H1 (cell line): ENCODE results near the gene TTC34. TPM values are rescaled to one million over a fixed set of nuclear protein-coding genes. Genes with fewer than 3 reads are reported as not detected.

ENCODE experiments used
- CTCF ChIA-PET: fragments of 300-600 bp; sonication (Branson Sonifier 250); formaldehyde crosslinking; loops from one replicate; lab custom pipeline; 2021; ENCODE audit not compliant: partially characterized antibody; lab: Charles Lee
- POLR2A ChIA-PET: fragments of 300-600 bp; sonication (Branson Sonifier 250); formaldehyde crosslinking; loops from one replicate; lab custom pipeline; 2021; ENCODE audit warnings: inconsistent platforms; ENCODE audit not compliant: partially characterized antibody; lab: Charles Lee
- DNase-seq, 2 experiments: peaks; one replicate each; pipeline versions ENCODE4 v3.0.0 to v3.0.0-alpha.2; 2010 to 2022; ENCODE audit warnings: low spot score in 2 of 2, low read depth in 1 of 2, mixed read lengths in 1 of 2
- FAIRE-seq: peaks from 2 replicates; lab custom pipeline; 2011; peaks lifted over from hg19 to GRCh38; lab: Jason Lieb, UNC
- H2AFZ ChIP-seq: 2 replicates; pipeline ENCODE4 v1.8.1; 2012; ENCODE audit warnings: low read length, inconsistent platforms
- H2AK5ac ChIP-seq: 2 replicates; pipeline ENCODE4 v1.6.1; 2013; ENCODE audit warnings: low read depth, low read length
- H2BK120ac ChIP-seq: replicated peaks from 2 replicates; pipeline ENCODE3; 2013; ENCODE audit warnings: low read depth, low read length, inconsistent platforms
- H2BK12ac ChIP-seq: 2 replicates; pipeline ENCODE4 v1.6.1; 2013; ENCODE audit warnings: low read depth, low read length
- H2BK15ac ChIP-seq: 2 replicates; pipeline ENCODE4 v1.6.1; 2013; ENCODE audit warnings: low read length
- H2BK20ac ChIP-seq: 2 replicates; pipeline ENCODE4 v1.6.1; 2013; ENCODE audit warnings: low read length
- H2BK5ac ChIP-seq: 2 replicates; pipeline ENCODE4 v1.6.1; 2013; ENCODE audit warnings: low read depth, low read length
- H3K14ac ChIP-seq: 2 replicates; pipeline ENCODE4 v1.6.1; 2013; ENCODE audit warnings: inconsistent platforms; ENCODE audit not compliant: insufficient read length
- H3K18ac ChIP-seq: 2 replicates; pipeline ENCODE4 v1.6.1; 2013; ENCODE audit warnings: low read length; ENCODE audit errors: extremely low read depth
- H3K23ac ChIP-seq: 2 replicates; pipeline ENCODE4 v1.6.1; 2013; ENCODE audit warnings: inconsistent platforms; ENCODE audit not compliant: insufficient read length
- H3K23me2 ChIP-seq: 2 replicates; pipeline ENCODE4 v1.6.1; 2013; ENCODE audit warnings: low read depth, low read length
- H3K27ac ChIP-seq: 2 replicates; pipeline ENCODE4 v1.6.1; 2011; ENCODE audit warnings: low read depth, low read length, inconsistent platforms
- H3K27me3 ChIP-seq, 4 experiments: replicated peaks in 1 of 4; 1 replicate in 1 of 4; 2 replicates in 3 of 4; pipeline versions ENCODE4 v1.6.1 to v1.8.1; 2011 to 2013; ENCODE audit warnings: low read length in 3 of 4, mild to moderate bottlenecking in 3 of 4, inconsistent platforms in 2 of 4, mixed read lengths in 2 of 4, moderate library complexity in 1 of 4; ENCODE audit not compliant: control insufficient read depth in 3 of 4, insufficient read depth in 3 of 4; ENCODE audit errors: extremely low read depth in 1 of 4
- H3K36me3 ChIP-seq, 4 experiments: 2 replicates each; pipeline versions ENCODE4 v1.6.1 to v1.8.1; 2011 to 2013; ENCODE audit warnings: mild to moderate bottlenecking in 4 of 4, low read length in 3 of 4, moderate library complexity in 2 of 4, control low read depth in 1 of 4, inconsistent platforms in 1 of 4; ENCODE audit not compliant: insufficient read depth in 4 of 4, control insufficient read depth in 2 of 4
- H3K4ac ChIP-seq: replicated peaks from 2 replicates; pipeline ENCODE3; 2013; ENCODE audit warnings: low read length, low read depth, mixed read lengths, inconsistent platforms; ENCODE audit not compliant: insufficient read length
- H3K4me1 ChIP-seq, 4 experiments: replicated peaks in 1 of 4; 1 replicate in 1 of 4; 2 replicates in 3 of 4; pipeline versions ENCODE4 v1.6.1 to v1.8.1; 2011 to 2013; ENCODE audit warnings: low read length in 3 of 4, inconsistent platforms in 2 of 4, mixed read lengths in 1 of 4; ENCODE audit not compliant: insufficient read depth in 4 of 4, control insufficient read depth in 3 of 4
- H3K4me2 ChIP-seq, 2 experiments: 2 replicates each; pipeline versions ENCODE4 v1.6.1 to v1.8.1; 2011 to 2013; ENCODE audit warnings: low read depth in 2 of 2, low read length in 2 of 2, control low read depth in 1 of 2, inconsistent platforms in 1 of 2, mild to moderate bottlenecking in 1 of 2; ENCODE audit not compliant: insufficient read depth in 1 of 2
- H3K4me3 ChIP-seq, 4 experiments: fragments of 200-600, 300-600 bp in 1 of 4; sonication (generic), shearing (Covaris generic), sonication (Bioruptor Twin) in 1 of 4; 2 replicates each; pipeline versions ENCODE4 v1.5.1 to v1.8.1; 2011 to 2016; ENCODE audit warnings: low read length in 4 of 4, low read depth in 3 of 4, control low read depth in 2 of 4, inconsistent platforms in 2 of 4, mild to moderate bottlenecking in 2 of 4, mixed read lengths in 1 of 4, moderate library complexity in 1 of 4; ENCODE audit not compliant: insufficient read depth in 2 of 4; ENCODE audit errors: extremely low read depth in 1 of 4
- H3K56ac ChIP-seq: replicated peaks from 2 replicates; pipeline ENCODE3; 2013; ENCODE audit warnings: low read depth, mild to moderate bottlenecking, mixed read lengths, low read length, inconsistent platforms; ENCODE audit not compliant: insufficient read length
- H3K79me1 ChIP-seq: 2 replicates; pipeline ENCODE4 v1.6.1; 2013; ENCODE audit warnings: low read depth, low read length, control low read depth
- H3K79me2 ChIP-seq, 2 experiments: 2 replicates each; pipeline versions ENCODE4 v1.6.1 to v1.8.1; 2012 to 2013; ENCODE audit warnings: low read length in 2 of 2, mild to moderate bottlenecking in 2 of 2, inconsistent platforms in 1 of 2; ENCODE audit not compliant: insufficient read depth in 2 of 2, control insufficient read depth in 1 of 2
- H3K9ac ChIP-seq, 4 experiments: replicated peaks in 1 of 4; 1 replicate in 1 of 4; 2 replicates in 3 of 4; pipeline versions ENCODE4 v1.6.1 to v1.8.1; 2011 to 2013; ENCODE audit warnings: low read depth in 3 of 4, low read length in 3 of 4, control low read depth in 2 of 4, mild to moderate bottlenecking in 2 of 4, moderate library complexity in 2 of 4, inconsistent platforms in 1 of 4; ENCODE audit errors: extremely low read depth in 1 of 4
- H3K9me3 ChIP-seq, 2 experiments: 2 replicates each; pipeline versions ENCODE4 v1.6.1 to v1.8.1; 2012 to 2013; ENCODE audit warnings: mild to moderate bottlenecking in 2 of 2, moderate library complexity in 2 of 2, control low read depth in 1 of 2, inconsistent platforms in 1 of 2, low read depth in 1 of 2, low read length in 1 of 2, mixed read lengths in 1 of 2; ENCODE audit not compliant: insufficient read depth in 2 of 2
- H4K20me1 ChIP-seq, 2 experiments: replicated peaks in 1 of 2; 2 replicates each; pipeline versions ENCODE3 to v1.8.1; 2011 to 2013; ENCODE audit warnings: inconsistent platforms in 2 of 2, low read length in 2 of 2, mild to moderate bottlenecking in 1 of 2; ENCODE audit not compliant: insufficient read depth in 2 of 2, control insufficient read depth in 1 of 2
- H4K5ac ChIP-seq: 2 replicates; pipeline ENCODE4 v1.6.1; 2013; ENCODE audit warnings: low read length, low read depth, mixed read lengths, inconsistent platforms; ENCODE audit not compliant: insufficient read length
- H4K8ac ChIP-seq: 2 replicates; pipeline ENCODE4 v1.8.0; 2013; ENCODE audit warnings: mild to moderate bottlenecking, moderate library complexity, low read length, inconsistent platforms; ENCODE audit not compliant: insufficient read depth; ENCODE audit errors: extremely low read depth
- H4K91ac ChIP-seq: replicated peaks from 2 replicates; pipeline ENCODE3; 2013; ENCODE audit warnings: low read length, mixed read lengths, inconsistent platforms; ENCODE audit not compliant: insufficient read length
- GABPA ChIP-seq: IDR thresholded peaks from 2 replicates; pipeline ENCODE4 v1.6.1; 2011; ENCODE audit warnings: mild to moderate bottlenecking, low read length, moderate library complexity, borderline replicate concordance; ENCODE audit not compliant: insufficient read depth
- KDM4A ChIP-seq: IDR thresholded peaks from one replicate; pipeline ENCODE4 v1.7.1; 2012; ENCODE audit warnings: low read depth, mild to moderate bottlenecking, moderate library complexity, low read length, inconsistent platforms; ENCODE audit not compliant: severe bottlenecking
- MAFK ChIP-seq: IDR thresholded peaks from 2 replicates; pipeline ENCODE4 v1.6.1; 2012; ENCODE audit warnings: low read depth, mild to moderate bottlenecking, improper control_type of control experiment, low read length
- NANOG ChIP-seq: IDR thresholded peaks from 2 replicates; pipeline ENCODE4 v1.6.1; 2011; ENCODE audit warnings: low read length, low read depth, mild to moderate bottlenecking, inconsistent platforms; ENCODE audit not compliant: insufficient read depth, poor library complexity, severe bottlenecking
- SIN3A ChIP-seq, 2 experiments: IDR thresholded peaks in 1 of 2; conservative IDR thresholded peaks in 1 of 2; 2 replicates each; pipeline ENCODE4 v1.6.1; 2011 to 2012; ENCODE audit warnings: low read length in 2 of 2, improper control_type of control experiment in 1 of 2, low read depth in 1 of 2, mild to moderate bottlenecking in 1 of 2
- SIX5 ChIP-seq: IDR thresholded peaks from 2 replicates; pipeline ENCODE4 v1.6.1; 2011; ENCODE audit warnings: mild to moderate bottlenecking, low read depth, low read length
- YY1 ChIP-seq: IDR thresholded peaks from 2 replicates; pipeline ENCODE4 v1.6.1; 2011; ENCODE audit warnings: low read depth, mild to moderate bottlenecking, low read length
- WGBS, 2 experiments: shearing (Covaris generic) in 1 of 2; methylation state at CpG; one replicate each; pipeline versions ENCODE4 v1.1.6 to v1.1.7; 2013 to 2015; ENCODE audit warnings: low lambda C conversion rate in 2 of 2, mixed read lengths in 2 of 2, inconsistent platforms in 1 of 2, low coverage in 1 of 2, missing lambda C conversion rate in 1 of 2; ENCODE audit not compliant: insufficient replicate concordance in 2 of 2, insufficient coverage in 1 of 2, insufficient read length in 1 of 2; ENCODE audit errors: extremely low coverage in 1 of 2, missing lambda C conversion rate in 1 of 2; 5-methylcytosine and 5-hydroxymethylcytosine counted together
- polyA plus RNA-seq, 7 experiments: library from polyadenylated mRNA; depleted of rRNA in 3 of 7; stranded (reverse) in 5 of 7; unstranded in 2 of 7; fragments of >200 nt in 5 of 7; fragments of 200-250 nt in 2 of 7; gene quantifications; 1 replicate in 5 of 7; 2 replicates in 1 of 7; 4 replicates in 1 of 7; pipeline versions ENCODE4 v1.2.1 to v1.2.3, GENCODE V29; 2011 to 2013; ENCODE audit warnings: missing spikeins in 2 of 7, mixed read lengths in 2 of 7
- total RNA-seq: library from RNA; stranded (reverse); fragmentation: NEBNext Ultra II Directional; extraction: Animal tissue kit (Norgen Biotek cat#: 25700); gene quantifications from 2 replicates; pipeline ENCODE4 v1.2.1, GENCODE V29; 2021

The TTC34 gene
- total and polyA plus RNA-seq, 2 of the 8 experiments (the other 6 are each of a cell fraction or from before 2014, with no cell fraction given): 0.23 to 0.50 TPM

DNA sequence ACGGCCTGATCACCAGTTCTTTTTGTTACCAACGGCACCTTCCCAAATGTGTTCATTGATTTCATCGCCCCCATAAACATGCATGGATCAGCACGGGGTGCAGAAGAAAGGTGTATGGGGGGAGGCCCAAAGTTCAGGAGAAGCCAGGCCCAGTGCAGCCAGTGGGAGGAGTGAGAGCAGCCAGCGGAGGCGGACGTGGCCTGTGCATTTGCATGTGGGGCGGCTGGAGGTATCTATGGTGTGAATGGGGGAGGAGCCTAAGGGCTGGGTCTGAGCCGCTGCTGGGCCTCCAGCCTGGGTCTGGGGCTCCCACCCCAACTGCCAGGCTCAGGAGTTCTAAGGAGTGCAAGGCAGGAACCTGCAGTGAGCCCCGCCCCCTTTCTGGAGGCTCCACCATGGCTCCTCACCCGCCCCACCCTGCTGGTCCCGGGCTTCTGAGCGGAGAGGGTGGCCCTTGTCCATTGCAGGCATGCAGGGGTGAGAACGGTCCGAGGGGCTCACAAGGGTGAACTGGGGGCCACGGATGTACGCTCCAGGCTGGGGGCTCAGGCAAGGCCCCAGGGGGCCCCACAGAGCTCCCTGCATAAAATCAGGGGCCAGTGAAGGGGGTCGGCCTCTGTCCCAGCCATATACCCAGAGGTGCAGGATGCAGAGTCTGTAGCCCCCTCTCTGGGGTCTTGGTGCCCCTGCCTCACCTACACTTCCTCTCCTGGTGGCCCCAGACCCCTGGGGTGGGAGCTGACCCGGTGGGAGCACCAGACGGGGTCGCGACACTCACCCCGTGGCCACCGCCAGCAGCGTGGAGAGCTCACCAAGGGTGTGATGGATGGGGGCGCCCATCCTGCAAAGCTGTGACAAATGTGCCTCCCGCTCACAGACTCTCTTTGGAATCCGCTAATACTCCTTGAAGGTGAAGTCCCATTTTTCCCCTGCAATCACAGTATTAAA lies 31.3 kb upstream of the TTC34 start:
- H3K4ac ChIP-seq: no peak overlapping the region
- H2AFZ ChIP-seq: no peak overlapping the region
- no peak overlapping the region for H3K9ac ChIP-seq
- no peak overlapping the region for H4K5ac ChIP-seq
- no peak overlapping the region for H2BK5ac ChIP-seq
- no peaks in the 10 kb centered on the region for H3K36me3 ChIP-seq
- FAIRE-seq: no peak
- H2BK20ac ChIP-seq: no peak overlapping the region
- no peaks in the 10 kb centered on the region for H4K20me1 ChIP-seq
- no peak overlapping the region for H2BK120ac ChIP-seq
- no peak overlapping the region for H4K8ac ChIP-seq
- peaks cover 67 to 94% of the 10 kb centered on the region in 2 experiments for H3K9me3 ChIP-seq
- H3K4me2 ChIP-seq: no peak overlapping the region
- H3K27me3 ChIP-seq: no peaks in the 10 kb centered on the region
- no peak overlapping the region for H4K91ac ChIP-seq
- no peak for TF ChIP-seq GABPA
- TF ChIP-seq SIN3A (conservative IDR thresholded peaks at IDR 0.05 in 1 of 2, IDR thresholded peaks at IDR 0.05 in 1 of 2; ENCODE audit: low read depth in 1 of 2, low read length in 2 of 2): no peak
- no peak for TF ChIP-seq NANOG
- no peak for TF ChIP-seq KDM4A
- TF ChIP-seq MAFK: no peak
- TF ChIP-seq SIX5: no peak
- no peak for TF ChIP-seq YY1
- TF ChIP-seq, all 59 proteins: peak for 0
- H2BK12ac ChIP-seq: no peak overlapping the region
- no peak overlapping the region for H3K4me3 ChIP-seq
- no peaks in the 10 kb centered on the region for H3K79me2 ChIP-seq
- H3K18ac ChIP-seq: no peak overlapping the region
- no peaks in the 10 kb centered on the region for H3K79me1 ChIP-seq
- H3K4me1 ChIP-seq: no peaks in the 10 kb centered on the region
- no peak for DNase-seq
- 85% methylated on average over 23 of the region's 28 CpGs; no CpG with 5 or more reads in 1 of the 2 experiments for WGBS, 2 experiments
- no peak overlapping the region for H3K23ac ChIP-seq
- H3K27ac ChIP-seq: no peak overlapping the region
- H2BK15ac ChIP-seq: no peak overlapping the region
- no peaks in the 10 kb centered on the region for H3K23me2 ChIP-seq
- no peak overlapping the region for H3K56ac ChIP-seq
- CTCF ChIA-PET: no interaction called here
- no peak overlapping the region for H2AK5ac ChIP-seq
- POLR2A ChIA-PET: no interaction called here
- no peak overlapping the region for H3K14ac ChIP-seq
